GM12872 (cell line): ENCODE results near the gene TMC8.

ENCODE experiments used
- CTCF ChIP-seq: IDR thresholded peaks from 3 replicates; pipeline ENCODE4 v1.5.1; 2011; ENCODE audit warnings: low read depth, mild to moderate bottlenecking, low read length, moderate library complexity; ENCODE audit not compliant: insufficient read depth

TMC8 gene

GRCh38 chr17:78142119-78142861 lies 11.7 kb downstream of the TMC8 start:
- TF ChIP-seq CTCF: no peak

- TF ChIP-seq CTCF: no peak
Measured at GRCh38 chr17:78143214-78144146, 12.9 kb downstream of the TMC8 start.

- TF ChIP-seq CTCF: peak; percentile 16; the same call in 1 of the 3 replicates
Measured at GRCh38 chr17:78144147-78144719, 13.7 kb downstream of the TMC8 start.

GRCh38 chr17:78144736-78145641 lies 14.4 kb downstream of the TMC8 start:
- no peak for TF ChIP-seq CTCF

- no peak for TF ChIP-seq CTCF
Measured at GRCh38 chr17:78146471-78146869, 15.9 kb downstream of the TMC8 start.

GRCh38 chr17:78146881-78147280 lies 16.3 kb downstream of the TMC8 start:
- TF ChIP-seq CTCF: no peak
